Measurements from ENCODE around the gene VWA5B1.

VWA5B1 gene

DNA sequence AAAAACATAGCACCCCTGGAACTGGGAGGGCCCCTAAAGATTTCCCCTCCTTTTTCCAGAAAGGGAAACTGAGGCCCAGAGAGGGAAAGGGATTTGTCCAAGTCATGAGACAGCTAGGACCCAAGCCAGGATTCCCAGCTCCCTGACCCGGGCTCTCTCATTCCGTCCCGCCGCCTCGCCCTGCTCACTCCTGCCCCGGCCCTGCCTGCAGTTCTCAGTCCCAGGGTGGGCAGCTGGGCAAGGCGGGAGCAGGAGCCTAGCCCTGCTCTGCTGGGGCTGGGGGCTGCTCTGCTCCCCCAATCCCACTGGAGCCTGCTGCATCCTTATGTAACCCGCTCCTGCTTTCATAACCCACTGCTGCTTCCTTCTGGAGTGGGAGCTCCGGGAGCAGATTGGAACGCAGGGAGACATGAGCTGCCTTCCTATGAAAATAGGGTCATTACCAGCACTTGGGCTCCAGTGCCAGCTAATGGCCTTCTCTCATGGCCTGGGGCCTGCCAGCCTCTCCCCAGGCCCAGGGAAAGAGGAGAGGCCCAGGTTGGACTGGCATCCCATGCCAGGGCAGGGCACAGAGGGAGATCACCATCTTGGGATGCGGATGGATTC, 110.8 kb downstream of the VWA5B1 start:
- TF ChIP-seq POLR2A (IDR thresholded peaks at IDR 0.05; ENCODE audit: low read length) (no peak), GATA1 (IDR thresholded peaks at IDR 0.05; ENCODE audit: low read depth, low read length) (no peak)
- DNase-seq, result no peak

DNA sequence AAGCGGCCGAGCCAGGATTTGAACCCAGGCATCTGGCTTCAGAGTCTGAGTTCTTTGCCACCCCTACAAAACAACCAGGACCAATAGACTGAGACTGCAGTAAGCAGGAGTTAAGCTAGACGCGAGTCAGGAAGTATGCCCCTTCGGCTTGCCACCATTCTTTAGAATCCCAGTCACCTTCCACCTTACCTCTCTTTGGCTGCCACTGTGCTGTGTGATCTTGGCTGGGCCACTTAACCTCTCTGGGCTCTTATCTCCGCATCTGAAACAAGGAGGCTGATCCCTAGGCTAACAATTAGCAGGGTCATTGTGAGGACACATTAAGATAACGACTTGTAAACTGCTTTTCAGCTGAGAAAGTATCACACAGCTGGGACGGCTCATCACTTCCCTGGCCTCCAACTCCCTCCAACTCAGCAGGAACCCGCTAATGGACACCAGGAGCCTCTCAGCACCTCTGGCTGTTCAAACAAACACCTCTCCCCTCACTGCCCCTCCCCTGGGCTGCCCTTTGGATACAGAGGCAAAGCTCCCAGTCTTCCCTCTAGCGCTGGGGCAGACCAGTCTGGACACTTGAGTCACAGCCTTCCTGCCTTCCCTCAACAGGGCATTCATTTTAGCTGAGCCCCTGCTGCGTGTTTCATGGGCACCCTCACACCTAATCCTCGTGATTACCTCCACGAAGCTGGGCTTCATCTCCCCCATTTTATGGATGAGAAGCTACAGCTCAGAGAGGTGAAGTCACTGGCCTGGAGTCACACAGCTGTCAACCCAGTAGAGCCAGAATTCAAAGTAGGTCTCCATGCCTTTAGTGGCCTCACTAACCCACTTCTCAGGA, 112.1 kb downstream of the VWA5B1 start:
- TF ChIP-seq POLR2A (IDR thresholded peaks at IDR 0.05; ENCODE audit: low read length) (no peak), GATA1 (IDR thresholded peaks at IDR 0.05; ENCODE audit: low read depth, low read length) (no peak)
- no peak for DNase-seq

DNA sequence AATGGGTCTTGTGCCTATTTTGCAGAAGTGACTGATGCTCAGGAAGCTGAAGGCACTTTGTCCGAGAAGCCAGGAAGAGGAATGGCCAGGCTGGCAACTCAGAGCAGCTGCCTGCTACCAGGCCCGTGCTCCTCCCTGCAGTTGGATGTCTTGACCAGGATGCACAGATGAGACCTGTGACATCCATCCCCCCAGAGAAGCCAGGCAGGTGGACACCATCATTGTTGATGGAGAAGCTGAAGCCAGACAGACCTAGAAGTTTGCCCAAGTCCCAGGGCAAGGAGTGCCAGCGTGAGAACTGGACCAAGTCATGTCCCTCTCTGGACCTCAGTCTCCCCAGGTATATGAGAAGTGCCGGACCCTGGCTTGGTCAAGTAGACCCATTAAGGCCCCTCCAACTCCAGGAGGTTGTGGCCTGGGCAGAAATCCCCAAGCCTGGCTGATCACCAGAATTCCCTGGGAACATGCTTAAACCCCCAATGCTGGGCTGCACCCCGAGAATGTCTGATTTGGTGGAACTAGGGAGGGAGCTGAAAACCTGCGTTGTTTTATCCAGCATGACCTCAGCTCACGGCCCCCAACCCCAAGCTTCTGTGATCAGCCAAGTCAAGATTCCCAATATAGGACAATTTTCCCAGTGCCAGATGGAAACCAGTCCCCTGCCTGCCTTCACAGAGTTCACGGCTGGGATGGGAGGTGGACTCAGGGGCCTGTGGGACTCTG, 112.9 kb downstream of the VWA5B1 start:
- TF ChIP-seq GATA1 (IDR thresholded peaks at IDR 0.05; ENCODE audit: low read depth, low read length) (no peak), POLR2A (IDR thresholded peaks at IDR 0.05; ENCODE audit: low read length) (no peak)
- no peak for DNase-seq

DNA sequence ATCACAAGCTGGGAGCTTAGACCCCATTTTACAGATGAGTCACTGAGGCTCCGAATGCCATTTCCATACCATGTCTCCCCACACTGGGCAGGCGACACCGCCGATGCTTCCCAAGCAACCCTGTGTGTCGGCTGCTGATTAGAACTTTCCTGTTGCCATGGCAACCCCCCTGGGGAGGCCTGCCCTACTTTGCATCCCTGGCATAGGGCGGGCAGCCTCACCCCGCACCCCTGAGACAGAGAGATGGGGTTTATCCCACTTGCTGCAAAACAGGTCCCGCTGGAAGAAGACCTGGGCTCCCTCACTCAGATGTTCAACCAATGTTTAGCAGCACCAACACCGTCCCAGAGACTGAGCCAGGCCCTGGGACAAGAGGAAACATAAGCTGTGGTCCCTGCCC, 113.8 kb downstream of the VWA5B1 start:
- TF ChIP-seq POLR2A (IDR thresholded peaks at IDR 0.05; ENCODE audit: low read length), result no peak
- TF ChIP-seq GATA1 (IDR thresholded peaks at IDR 0.05; ENCODE audit: low read depth, low read length), result no peak
- DNase-seq, result no peak
